ENCODE results near the gene NRSN1.

GRCh38 chr6:24146871-24147270, 20.9 kb downstream of the NRSN1 start:
- TF ChIP-seq AHR (CRISPR knock-in tag; IDR thresholded peaks at IDR 0.05) (no peak), JDP2 (CRISPR knock-in tag; IDR thresholded peaks at IDR 0.05; ENCODE audit: borderline replicate concordance) (no peak), HNF4G (IDR thresholded peaks at IDR 0.05; ENCODE audit: borderline replicate concordance, low read depth, low read length) (no peak), HNF4G (CRISPR knock-in tag; IDR thresholded peaks at IDR 0.05; ENCODE audit: borderline replicate concordance, low read depth) (no peak), RCOR2 (CRISPR knock-in tag; IDR thresholded peaks at IDR 0.05) (no peak), POLR2AphosphoS5 (IDR thresholded peaks at IDR 0.05; ENCODE audit: low read depth, low read length) (no peak), ZNF331 (CRISPR knock-in tag; IDR thresholded peaks at IDR 0.05) (no peak), ZNF543 (CRISPR knock-in tag; IDR thresholded peaks at IDR 0.05) (no peak), CTCF (CRISPR knock-in tag; IDR thresholded peaks at IDR 0.05) (no peak), HMGXB4 (CRISPR knock-in tag; IDR thresholded peaks at IDR 0.05; ENCODE audit: borderline replicate concordance in 1 of 2, low read depth in 1 of 2) (no peak)
- TF ChIP-seq, protein P1, sequence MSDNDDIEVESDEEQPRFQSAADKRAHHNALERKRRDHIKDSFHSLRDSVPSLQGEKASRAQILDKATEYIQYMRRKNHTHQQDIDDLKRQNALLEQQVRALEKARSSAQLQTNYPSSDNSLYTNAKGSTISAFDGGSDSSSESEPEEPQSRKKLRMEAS (IDR thresholded peaks at IDR 0.05) = no peak
